Measurements from ENCODE around the gene CAPN7. TPM values are rescaled to one million over a fixed set of nuclear protein-coding genes. Genes with fewer than 3 reads are reported as not detected.

Gene CAPN7
- total RNA-seq, 1 experiment from 2014 or later = 25.2 TPM

GRCh38 chr3:15159501-15160136, 46.4 kb upstream of the CAPN7 start:
- Histone ChIP-seq H4K20me1 (ENCODE audit: control insufficient read depth, insufficient read depth, insufficient read length) (no peaks in the 10 kb centered on the region), H3K27ac (ENCODE audit: insufficient read length, low read depth, low read length) (no peak overlapping the region), H2AFZ (ENCODE audit: low read length) (no peak overlapping the region), H2AK5ac (ENCODE audit: insufficient read length, low read length) (no peak overlapping the region), H3K4ac (ENCODE audit: low read depth, low read length) (no peak overlapping the region), H2BK20ac (ENCODE audit: low read depth, low read length, poor library complexity, severe bottlenecking) (no peak overlapping the region), H3K9ac (ENCODE audit: extremely low read depth, insufficient read length, low read length) (no peak overlapping the region), H3K23ac (ENCODE audit: insufficient read length, low read depth, low read length) (no peak overlapping the region), H2BK12ac (ENCODE audit: insufficient read length, low read depth, low read length) (no peak overlapping the region), H3K79me1 (ENCODE audit: insufficient read depth, low read depth, low read length, poor library complexity, severe bottlenecking) (no peaks in the 10 kb centered on the region), H3K27me3 (ENCODE audit: insufficient read depth, low read length) (no peaks in the 10 kb centered on the region; the same call in 1 of the 2 replicates), H3K9me3 (ENCODE audit: control insufficient read depth, low read depth, low read length) (no peaks in the 10 kb centered on the region), H4K91ac (ENCODE audit: insufficient read length, low read depth, low read length) (no peak overlapping the region), H3K14ac (ENCODE audit: insufficient read depth, low read length) (no peak overlapping the region), H3K56ac (ENCODE audit: insufficient read length, low read depth, low read length) (no peak overlapping the region), H4K5ac (ENCODE audit: insufficient read length, low read depth, low read length) (no peak overlapping the region), H3K4me1 (ENCODE audit: insufficient read depth, low read length) (no peaks in the 10 kb centered on the region), H2BK120ac (ENCODE audit: low read depth, low read length, poor library complexity, severe bottlenecking) (no peak overlapping the region), H3K4me2 (ENCODE audit: insufficient read depth, insufficient read length, low read length) (no peak overlapping the region), H2BK15ac (ENCODE audit: low read depth, low read length) (no peak overlapping the region), H3T11ph (ENCODE audit: low read length) (no peak overlapping the region), H3K18ac (ENCODE audit: insufficient read length, low read depth, low read length) (no peak overlapping the region), H2BK5ac (ENCODE audit: insufficient read length, low read length) (no peak overlapping the region), H3K23me2 (ENCODE audit: insufficient read length, low read depth, low read length, poor library complexity, severe bottlenecking) (no peaks in the 10 kb centered on the region), H4K8ac (replicated peaks; ENCODE audit: insufficient read length, low read depth, low read length) (no peak overlapping the region), H3K79me2 (ENCODE audit: insufficient read depth, low read length) (no peaks in the 10 kb centered on the region)
- peaks cover 4 to 11% of the 10 kb centered on the region in 2 experiments; a peak in 4 of 5 replicates for H3K9me3 Mint-ChIP-seq
- no peaks in the 10 kb centered on the region for H3K4me1 Mint-ChIP-seq
- no peak overlapping the region for H3K4me3 Mint-ChIP-seq
- DNase-seq = no peak
- H3K27ac Mint-ChIP-seq = no peak overlapping the region
- no CpG with 5 or more reads among the region's 5 CpGs for WGBS (ENCODE audit: extremely low coverage, insufficient read length, low lambda C conversion rate)
- H3K36me3 Mint-ChIP-seq (ENCODE audit: insufficient read depth in 1 of 3, low read depth in 3 of 3) = peaks cover 0 to 3% (median 2%) of the 10 kb centered on the region in 3 experiments; a peak in 2 of 7 replicates
- peaks cover 59% of the 10 kb centered on the region for H3K27me3 Mint-ChIP-seq (ENCODE audit: low read depth)
- TF ChIP-seq, protein P1, sequence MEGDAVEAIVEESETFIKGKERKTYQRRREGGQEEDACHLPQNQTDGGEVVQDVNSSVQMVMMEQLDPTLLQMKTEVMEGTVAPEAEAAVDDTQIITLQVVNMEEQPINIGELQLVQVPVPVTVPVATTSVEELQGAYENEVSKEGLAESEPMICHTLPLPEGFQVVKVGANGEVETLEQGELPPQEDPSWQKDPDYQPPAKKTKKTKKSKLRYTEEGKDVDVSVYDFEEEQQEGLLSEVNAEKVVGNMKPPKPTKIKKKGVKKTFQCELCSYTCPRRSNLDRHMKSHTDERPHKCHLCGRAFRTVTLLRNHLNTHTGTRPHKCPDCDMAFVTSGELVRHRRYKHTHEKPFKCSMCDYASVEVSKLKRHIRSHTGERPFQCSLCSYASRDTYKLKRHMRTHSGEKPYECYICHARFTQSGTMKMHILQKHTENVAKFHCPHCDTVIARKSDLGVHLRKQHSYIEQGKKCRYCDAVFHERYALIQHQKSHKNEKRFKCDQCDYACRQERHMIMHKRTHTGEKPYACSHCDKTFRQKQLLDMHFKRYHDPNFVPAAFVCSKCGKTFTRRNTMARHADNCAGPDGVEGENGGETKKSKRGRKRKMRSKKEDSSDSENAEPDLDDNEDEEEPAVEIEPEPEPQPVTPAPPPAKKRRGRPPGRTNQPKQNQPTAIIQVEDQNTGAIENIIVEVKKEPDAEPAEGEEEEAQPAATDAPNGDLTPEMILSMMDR (conservative IDR thresholded peaks at IDR 0.05) = no peak
